Testis (tissue), 2 donors: ENCODE results near the gene SPATA3.

Source experiments
- POLR2A ChIP-seq: fragments of 450-650 bp; IDR thresholded peaks from one replicate; pipeline ENCODE4 v1.6.1; 2017; ENCODE audit warnings: antibody characterized with exemption, mild to moderate bottlenecking, moderate library complexity
- TF ChIP-seq, protein P1 (sequence below), 3 experiments: fragments of 450-650 bp in 2 of 3; fragments of 200-600 bp in 1 of 3; sonication (generic) in 1 of 3; IDR thresholded peaks; one replicate each; pipeline ENCODE4 v1.5.1; 2016 to 2019; ENCODE audit warnings: antibody characterized with exemption in 3 of 3, mild to moderate bottlenecking in 2 of 3, moderate library complexity in 1 of 3

GRCh38 chr2:231001036-231001435 lies 5.1 kb downstream of the SPATA3 start:
- TF ChIP-seq, protein P1, sequence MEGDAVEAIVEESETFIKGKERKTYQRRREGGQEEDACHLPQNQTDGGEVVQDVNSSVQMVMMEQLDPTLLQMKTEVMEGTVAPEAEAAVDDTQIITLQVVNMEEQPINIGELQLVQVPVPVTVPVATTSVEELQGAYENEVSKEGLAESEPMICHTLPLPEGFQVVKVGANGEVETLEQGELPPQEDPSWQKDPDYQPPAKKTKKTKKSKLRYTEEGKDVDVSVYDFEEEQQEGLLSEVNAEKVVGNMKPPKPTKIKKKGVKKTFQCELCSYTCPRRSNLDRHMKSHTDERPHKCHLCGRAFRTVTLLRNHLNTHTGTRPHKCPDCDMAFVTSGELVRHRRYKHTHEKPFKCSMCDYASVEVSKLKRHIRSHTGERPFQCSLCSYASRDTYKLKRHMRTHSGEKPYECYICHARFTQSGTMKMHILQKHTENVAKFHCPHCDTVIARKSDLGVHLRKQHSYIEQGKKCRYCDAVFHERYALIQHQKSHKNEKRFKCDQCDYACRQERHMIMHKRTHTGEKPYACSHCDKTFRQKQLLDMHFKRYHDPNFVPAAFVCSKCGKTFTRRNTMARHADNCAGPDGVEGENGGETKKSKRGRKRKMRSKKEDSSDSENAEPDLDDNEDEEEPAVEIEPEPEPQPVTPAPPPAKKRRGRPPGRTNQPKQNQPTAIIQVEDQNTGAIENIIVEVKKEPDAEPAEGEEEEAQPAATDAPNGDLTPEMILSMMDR (IDR thresholded peaks at IDR 0.05), result no peak
- no peak for TF ChIP-seq POLR2A
